WTC11 (cell line): ENCODE data around the gene TRPV5. TPM values are rescaled to one million over a fixed set of nuclear protein-coding genes. Genes with fewer than 3 reads are reported as not detected.

Experiments
- ATAC-seq: fragments of 200-7000 bp; cut with Tn5 transposase; 2 replicates; pipeline ENCODE4 v1.10.0; 2021; ENCODE audit warnings: mild to moderate bottlenecking, moderate library complexity
- CTCF ChIA-PET: fragments of 300-600 bp; sonication (Branson Sonifier 250); formaldehyde crosslinking; loops from one replicate; lab custom pipeline; 2021; ENCODE audit warnings: antibody characterized with exemption; lab: Charles Lee
- POLR2A ChIA-PET: fragments of 350-600 bp; sonication (Branson Sonifier 250); formaldehyde crosslinking; loops from one replicate; lab custom pipeline; 2021; ENCODE audit warnings: antibody characterized with exemption; lab: Charles Lee
- DNase-seq: peaks from one replicate; pipeline ENCODE4 v3.0.0; 2021; ENCODE audit warnings: low spot score
- H3K27ac Mint-ChIP-seq: 2 replicates; pipeline ENCODE4 v1.8.0; 2021; ENCODE audit warnings: mixed read lengths
- H3K27me3 Mint-ChIP-seq: 2 replicates; pipeline ENCODE4 v1.8.0; 2021; ENCODE audit warnings: low read depth, mild to moderate bottlenecking, moderate library complexity, mixed read lengths
- H3K36me3 Mint-ChIP-seq: 2 replicates; pipeline ENCODE4 v1.8.0; 2021; ENCODE audit warnings: mixed read lengths
- H3K4me1 Mint-ChIP-seq: 2 replicates; pipeline ENCODE4 v1.8.0; 2022; ENCODE audit warnings: mixed read lengths
- H3K4me3 Mint-ChIP-seq: 2 replicates; pipeline ENCODE4 v1.8.0; 2021; ENCODE audit warnings: mild to moderate bottlenecking, moderate library complexity, mixed read lengths
- H3K9me3 Mint-ChIP-seq: 2 replicates; pipeline ENCODE4 v1.8.0; 2021; ENCODE audit warnings: mixed read lengths
- ATF1 ChIP-seq: sonication (generic); formaldehyde crosslinking; IDR thresholded peaks from 2 replicates; pipeline ENCODE4 v1.8.1; 2023; ENCODE audit warnings: mild to moderate bottlenecking, moderate library complexity, missing genetic modification reagents
- GRHL2 ChIP-seq: fragments of 250-450 bp; sonication (Bioruptor Pico); IDR thresholded peaks from 2 replicates; pipeline ENCODE4 v1.8.0; 2022; ENCODE audit warnings: mild to moderate bottlenecking, moderate library complexity; ENCODE audit not compliant: insufficient replicate concordance, severe bottlenecking
- JAZF1 ChIP-seq: fragments of 250-450 bp; sonication (Bioruptor Pico); IDR thresholded peaks from 2 replicates; pipeline ENCODE4 v1.9.0; 2021; ENCODE audit warnings: moderate library complexity, mild to moderate bottlenecking, inconsistent platforms
- JUN ChIP-seq: sonication (generic); formaldehyde crosslinking; IDR thresholded peaks from 2 replicates; pipeline ENCODE4 v1.8.0; 2023; ENCODE audit warnings: mild to moderate bottlenecking, missing genetic modification reagents
- NR3C1 ChIP-seq: sonication (generic); formaldehyde crosslinking; conservative IDR thresholded peaks from 2 replicates; pipeline ENCODE4 v1.8.1; 2023; ENCODE audit warnings: low read depth, mild to moderate bottlenecking, missing genetic modification reagents
- OVOL2 ChIP-seq: fragments of 250-450 bp; sonication (Bioruptor Pico); IDR thresholded peaks from 2 replicates; pipeline ENCODE4 v1.9.0; 2021; ENCODE audit warnings: mild to moderate bottlenecking, borderline replicate concordance
- ZNF671 ChIP-seq: fragments of 250-450 bp; sonication (Bioruptor Pico); IDR thresholded peaks from 2 replicates; pipeline ENCODE4 v1.8.0; 2021; ENCODE audit warnings: mild to moderate bottlenecking
- total RNA-seq: library from RNA; stranded (reverse); gene quantifications from 3 replicates; pipeline ENCODE4 v1.2.3, GENCODE V29; 2021
- TF ChIP-seq, protein P1 (sequence below): sonication (generic); formaldehyde crosslinking; IDR thresholded peaks from 2 replicates; pipeline ENCODE4 v1.8.1; 2022; ENCODE audit warnings: low read depth, mild to moderate bottlenecking, moderate library complexity, missing genetic modification reagents, borderline replicate concordance
- TF ChIP-seq, protein P2 (sequence below): sonication (generic); formaldehyde crosslinking; IDR thresholded peaks from 2 replicates; pipeline ENCODE4 v1.8.1; 2023; ENCODE audit warnings: mild to moderate bottlenecking, missing genetic modification reagents, borderline replicate concordance
- TF ChIP-seq, protein P3 (sequence below): fragments of 250-450 bp; sonication (Bioruptor Pico); IDR thresholded peaks from 2 replicates; pipeline ENCODE4 v1.9.0; 2021; ENCODE audit warnings: mild to moderate bottlenecking
- TF ChIP-seq, protein P4 (sequence below): sonication (generic); formaldehyde crosslinking; IDR thresholded peaks from 2 replicates; pipeline ENCODE4 v1.8.0; 2022; ENCODE audit warnings: mild to moderate bottlenecking, missing genetic modification reagents
- TF ChIP-seq, protein P5 (sequence below): sonication (generic); formaldehyde crosslinking; IDR thresholded peaks from 2 replicates; pipeline ENCODE4 v1.8.0; 2023; ENCODE audit warnings: missing genetic modification reagents
- TF ChIP-seq, protein P6 (sequence below): fragments of 250-450 bp; sonication (Bioruptor Pico); IDR thresholded peaks from 2 replicates; pipeline ENCODE4 v2.1.2; 2022; ENCODE audit warnings: mild to moderate bottlenecking, moderate library complexity

The TRPV5 gene
- total RNA-seq, 1 experiment from 2014 or later, result not detected

DNA sequence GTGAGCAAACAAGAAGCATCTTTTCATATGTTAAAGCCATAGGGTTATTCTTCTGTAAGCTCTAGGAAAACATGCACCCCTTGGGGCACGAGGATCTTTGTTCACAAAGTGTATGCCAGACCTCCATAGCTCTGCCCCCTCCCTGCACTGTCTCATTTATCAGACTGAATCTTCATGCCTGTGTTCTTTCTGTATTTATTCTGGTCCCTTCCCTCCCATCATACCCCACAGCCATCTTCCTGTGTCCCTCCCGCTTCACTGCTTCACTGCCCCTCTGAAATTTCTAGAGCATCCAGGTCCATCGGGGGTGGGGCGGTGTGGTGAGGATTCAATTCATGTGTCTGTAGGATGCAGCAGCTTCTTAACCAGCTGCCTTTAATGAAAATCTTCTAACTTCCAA lies 71.2 kb downstream of the TRPV5 start:
- H3K9me3 Mint-ChIP-seq, result no peaks in the 10 kb centered on the region
- ChIA-PET CTCF (interaction anchor here (1.0 to 2.1 kb wide), 5 partner anchors 11 to 353 kb away, joined by 3 to 14 read pairs (median 4); no protein-coding TSS in a partner anchor), POLR2A (no interaction called here)
- peaks cover 41% of the 10 kb centered on the region for H3K4me1 Mint-ChIP-seq
- DNase-seq, result no peak
- TF ChIP-seq, protein P1, sequence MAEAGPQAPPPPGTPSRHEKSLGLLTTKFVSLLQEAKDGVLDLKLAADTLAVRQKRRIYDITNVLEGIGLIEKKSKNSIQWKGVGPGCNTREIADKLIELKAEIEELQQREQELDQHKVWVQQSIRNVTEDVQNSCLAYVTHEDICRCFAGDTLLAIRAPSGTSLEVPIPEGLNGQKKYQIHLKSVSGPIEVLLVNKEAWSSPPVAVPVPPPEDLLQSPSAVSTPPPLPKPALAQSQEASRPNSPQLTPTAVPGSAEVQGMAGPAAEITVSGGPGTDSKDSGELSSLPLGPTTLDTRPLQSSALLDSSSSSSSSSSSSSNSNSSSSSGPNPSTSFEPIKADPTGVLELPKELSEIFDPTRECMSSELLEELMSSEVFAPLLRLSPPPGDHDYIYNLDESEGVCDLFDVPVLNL, result no peak
- TF ChIP-seq JAZF1 (CRISPR knock-in tag), result no peak
- TF ChIP-seq JUN (CRISPR knock-in tag), result no peak
- TF ChIP-seq, protein P2, sequence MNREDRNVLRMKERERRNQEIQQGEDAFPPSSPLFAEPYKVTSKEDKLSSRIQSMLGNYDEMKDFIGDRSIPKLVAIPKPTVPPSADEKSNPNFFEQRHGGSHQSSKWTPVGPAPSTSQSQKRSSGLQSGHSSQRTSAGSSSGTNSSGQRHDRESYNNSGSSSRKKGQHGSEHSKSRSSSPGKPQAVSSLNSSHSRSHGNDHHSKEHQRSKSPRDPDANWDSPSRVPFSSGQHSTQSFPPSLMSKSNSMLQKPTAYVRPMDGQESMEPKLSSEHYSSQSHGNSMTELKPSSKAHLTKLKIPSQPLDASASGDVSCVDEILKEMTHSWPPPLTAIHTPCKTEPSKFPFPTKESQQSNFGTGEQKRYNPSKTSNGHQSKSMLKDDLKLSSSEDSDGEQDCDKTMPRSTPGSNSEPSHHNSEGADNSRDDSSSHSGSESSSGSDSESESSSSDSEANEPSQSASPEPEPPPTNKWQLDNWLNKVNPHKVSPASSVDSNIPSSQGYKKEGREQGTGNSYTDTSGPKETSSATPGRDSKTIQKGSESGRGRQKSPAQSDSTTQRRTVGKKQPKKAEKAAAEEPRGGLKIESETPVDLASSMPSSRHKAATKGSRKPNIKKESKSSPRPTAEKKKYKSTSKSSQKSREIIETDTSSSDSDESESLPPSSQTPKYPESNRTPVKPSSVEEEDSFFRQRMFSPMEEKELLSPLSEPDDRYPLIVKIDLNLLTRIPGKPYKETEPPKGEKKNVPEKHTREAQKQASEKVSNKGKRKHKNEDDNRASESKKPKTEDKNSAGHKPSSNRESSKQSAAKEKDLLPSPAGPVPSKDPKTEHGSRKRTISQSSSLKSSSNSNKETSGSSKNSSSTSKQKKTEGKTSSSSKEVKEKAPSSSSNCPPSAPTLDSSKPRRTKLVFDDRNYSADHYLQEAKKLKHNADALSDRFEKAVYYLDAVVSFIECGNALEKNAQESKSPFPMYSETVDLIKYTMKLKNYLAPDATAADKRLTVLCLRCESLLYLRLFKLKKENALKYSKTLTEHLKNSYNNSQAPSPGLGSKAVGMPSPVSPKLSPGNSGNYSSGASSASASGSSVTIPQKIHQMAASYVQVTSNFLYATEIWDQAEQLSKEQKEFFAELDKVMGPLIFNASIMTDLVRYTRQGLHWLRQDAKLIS (CRISPR knock-in tag), result no peak
- TF ChIP-seq, protein P3, sequence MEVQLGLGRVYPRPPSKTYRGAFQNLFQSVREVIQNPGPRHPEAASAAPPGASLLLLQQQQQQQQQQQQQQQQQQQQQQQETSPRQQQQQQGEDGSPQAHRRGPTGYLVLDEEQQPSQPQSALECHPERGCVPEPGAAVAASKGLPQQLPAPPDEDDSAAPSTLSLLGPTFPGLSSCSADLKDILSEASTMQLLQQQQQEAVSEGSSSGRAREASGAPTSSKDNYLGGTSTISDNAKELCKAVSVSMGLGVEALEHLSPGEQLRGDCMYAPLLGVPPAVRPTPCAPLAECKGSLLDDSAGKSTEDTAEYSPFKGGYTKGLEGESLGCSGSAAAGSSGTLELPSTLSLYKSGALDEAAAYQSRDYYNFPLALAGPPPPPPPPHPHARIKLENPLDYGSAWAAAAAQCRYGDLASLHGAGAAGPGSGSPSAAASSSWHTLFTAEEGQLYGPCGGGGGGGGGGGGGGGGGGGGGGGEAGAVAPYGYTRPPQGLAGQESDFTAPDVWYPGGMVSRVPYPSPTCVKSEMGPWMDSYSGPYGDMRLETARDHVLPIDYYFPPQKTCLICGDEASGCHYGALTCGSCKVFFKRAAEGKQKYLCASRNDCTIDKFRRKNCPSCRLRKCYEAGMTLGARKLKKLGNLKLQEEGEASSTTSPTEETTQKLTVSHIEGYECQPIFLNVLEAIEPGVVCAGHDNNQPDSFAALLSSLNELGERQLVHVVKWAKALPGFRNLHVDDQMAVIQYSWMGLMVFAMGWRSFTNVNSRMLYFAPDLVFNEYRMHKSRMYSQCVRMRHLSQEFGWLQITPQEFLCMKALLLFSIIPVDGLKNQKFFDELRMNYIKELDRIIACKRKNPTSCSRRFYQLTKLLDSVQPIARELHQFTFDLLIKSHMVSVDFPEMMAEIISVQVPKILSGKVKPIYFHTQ, result no peak
- TF ChIP-seq ZNF671 (CRISPR knock-in tag), result no peak
- TF ChIP-seq, protein P4, sequence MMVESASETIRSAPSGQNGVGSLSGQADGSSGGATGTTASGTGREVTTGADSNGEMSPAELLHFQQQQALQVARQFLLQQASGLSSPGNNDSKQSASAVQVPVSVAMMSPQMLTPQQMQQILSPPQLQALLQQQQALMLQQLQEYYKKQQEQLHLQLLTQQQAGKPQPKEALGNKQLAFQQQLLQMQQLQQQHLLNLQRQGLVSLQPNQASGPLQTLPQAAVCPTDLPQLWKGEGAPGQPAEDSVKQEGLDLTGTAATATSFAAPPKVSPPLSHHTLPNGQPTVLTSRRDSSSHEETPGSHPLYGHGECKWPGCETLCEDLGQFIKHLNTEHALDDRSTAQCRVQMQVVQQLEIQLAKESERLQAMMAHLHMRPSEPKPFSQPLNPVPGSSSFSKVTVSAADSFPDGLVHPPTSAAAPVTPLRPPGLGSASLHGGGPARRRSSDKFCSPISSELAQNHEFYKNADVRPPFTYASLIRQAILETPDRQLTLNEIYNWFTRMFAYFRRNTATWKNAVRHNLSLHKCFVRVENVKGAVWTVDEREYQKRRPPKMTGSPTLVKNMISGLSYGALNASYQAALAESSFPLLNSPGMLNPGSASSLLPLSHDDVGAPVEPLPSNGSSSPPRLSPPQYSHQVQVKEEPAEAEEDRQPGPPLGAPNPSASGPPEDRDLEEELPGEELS, result no peak
- no peak for TF ChIP-seq NR3C1 (CRISPR knock-in tag)
- no peak for TF ChIP-seq GRHL2 (CRISPR knock-in tag)
- TF ChIP-seq OVOL2 (CRISPR knock-in tag), result no peak
- TF ChIP-seq, protein P5, sequence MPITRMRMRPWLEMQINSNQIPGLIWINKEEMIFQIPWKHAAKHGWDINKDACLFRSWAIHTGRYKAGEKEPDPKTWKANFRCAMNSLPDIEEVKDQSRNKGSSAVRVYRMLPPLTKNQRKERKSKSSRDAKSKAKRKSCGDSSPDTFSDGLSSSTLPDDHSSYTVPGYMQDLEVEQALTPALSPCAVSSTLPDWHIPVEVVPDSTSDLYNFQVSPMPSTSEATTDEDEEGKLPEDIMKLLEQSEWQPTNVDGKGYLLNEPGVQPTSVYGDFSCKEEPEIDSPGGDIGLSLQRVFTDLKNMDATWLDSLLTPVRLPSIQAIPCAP (CRISPR knock-in tag), result no peak
- no peak for TF ChIP-seq ATF1 (CRISPR knock-in tag)
- TF ChIP-seq, protein P6, sequence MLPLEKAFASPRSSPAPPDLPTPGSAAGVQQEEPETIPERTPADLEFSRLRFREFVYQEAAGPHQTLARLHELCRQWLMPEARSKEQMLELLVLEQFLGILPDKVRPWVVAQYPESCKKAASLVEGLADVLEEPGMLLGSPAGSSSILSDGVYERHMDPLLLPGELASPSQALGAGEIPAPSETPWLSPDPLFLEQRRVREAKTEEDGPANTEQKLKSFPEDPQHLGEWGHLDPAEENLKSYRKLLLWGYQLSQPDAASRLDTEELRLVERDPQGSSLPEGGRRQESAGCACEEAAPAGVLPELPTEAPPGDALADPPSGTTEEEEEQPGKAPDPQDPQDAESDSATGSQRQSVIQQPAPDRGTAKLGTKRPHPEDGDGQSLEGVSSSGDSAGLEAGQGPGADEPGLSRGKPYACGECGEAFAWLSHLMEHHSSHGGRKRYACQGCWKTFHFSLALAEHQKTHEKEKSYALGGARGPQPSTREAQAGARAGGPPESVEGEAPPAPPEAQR (CRISPR knock-in tag), result no peak
- TF ChIP-seq, all 79 proteins: peak for 0
- no peaks in the 10 kb centered on the region; the same call in none of the 2 replicates for H3K27me3 Mint-ChIP-seq
- H3K36me3 Mint-ChIP-seq, result no peaks in the 10 kb centered on the region
- no peak for ATAC-seq
- H3K27ac Mint-ChIP-seq, result no peak overlapping the region
- no peak overlapping the region for H3K4me3 Mint-ChIP-seq
